Measurements from ENCODE around the gene FGF22.

The FGF22 gene

DNA sequence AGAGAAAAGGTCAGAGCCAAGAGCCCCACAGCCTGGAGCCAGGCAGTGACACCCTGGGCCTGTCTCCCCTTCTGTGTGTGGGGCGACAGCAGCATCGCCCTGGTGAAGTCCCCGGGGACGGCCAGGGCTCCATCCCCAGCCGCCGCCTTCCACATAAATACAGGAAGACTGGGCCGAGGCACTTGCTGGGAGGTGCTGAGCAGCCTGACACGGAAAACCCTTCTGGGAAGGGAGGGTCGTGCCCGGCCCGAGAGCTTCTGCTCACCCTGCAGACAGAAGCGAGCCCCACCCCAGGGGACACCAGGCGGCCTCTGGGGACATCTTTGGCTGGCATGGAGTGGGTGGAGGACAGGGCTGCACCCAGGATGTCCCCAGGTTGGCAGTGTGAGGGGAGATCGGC, 5.1 kb downstream of the FGF22 start:
- no peak for DNase-seq

DNA sequence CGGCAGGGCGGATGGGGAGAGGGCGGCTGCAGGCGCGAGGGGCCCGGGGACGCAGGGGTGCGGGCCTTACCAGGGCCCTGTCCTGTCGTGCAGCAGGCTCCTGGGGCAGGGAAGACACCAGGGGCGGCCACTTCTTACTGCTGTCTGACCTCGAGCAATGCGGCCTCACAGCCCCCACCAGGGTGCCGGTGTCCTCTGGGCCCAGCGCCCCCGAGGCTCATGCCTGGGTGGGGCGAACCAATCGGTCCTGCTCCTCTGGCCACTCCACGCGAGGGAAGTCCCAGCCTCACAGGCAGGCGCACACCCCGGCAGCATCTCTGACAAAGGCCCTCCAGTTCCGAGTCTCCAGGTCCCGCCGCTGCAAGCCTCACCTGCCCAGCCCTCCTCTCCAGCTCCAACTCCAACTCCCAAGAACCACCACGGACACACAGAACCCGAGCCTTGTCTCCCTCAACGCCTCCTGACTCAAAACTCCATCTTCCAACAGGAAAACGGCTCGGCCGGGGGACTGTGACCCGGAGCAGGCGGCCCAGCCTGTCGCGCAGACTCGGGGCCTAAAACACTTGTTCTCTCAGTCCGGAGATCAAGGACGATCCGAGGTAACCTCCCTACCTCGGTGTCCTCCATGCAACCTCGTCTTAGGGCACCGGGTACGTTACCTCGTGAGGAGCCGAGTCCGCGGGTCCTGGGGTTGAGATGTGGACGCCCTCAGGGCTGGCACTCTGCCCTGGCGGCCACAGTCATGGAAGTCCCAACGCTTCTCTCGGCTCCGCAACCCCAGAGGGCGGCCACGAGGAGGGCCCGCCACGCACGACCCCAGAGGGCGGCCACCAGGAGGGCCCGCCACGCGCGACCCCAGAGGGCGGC, 6.5 kb downstream of the FGF22 start:
- no peak for DNase-seq

DNA sequence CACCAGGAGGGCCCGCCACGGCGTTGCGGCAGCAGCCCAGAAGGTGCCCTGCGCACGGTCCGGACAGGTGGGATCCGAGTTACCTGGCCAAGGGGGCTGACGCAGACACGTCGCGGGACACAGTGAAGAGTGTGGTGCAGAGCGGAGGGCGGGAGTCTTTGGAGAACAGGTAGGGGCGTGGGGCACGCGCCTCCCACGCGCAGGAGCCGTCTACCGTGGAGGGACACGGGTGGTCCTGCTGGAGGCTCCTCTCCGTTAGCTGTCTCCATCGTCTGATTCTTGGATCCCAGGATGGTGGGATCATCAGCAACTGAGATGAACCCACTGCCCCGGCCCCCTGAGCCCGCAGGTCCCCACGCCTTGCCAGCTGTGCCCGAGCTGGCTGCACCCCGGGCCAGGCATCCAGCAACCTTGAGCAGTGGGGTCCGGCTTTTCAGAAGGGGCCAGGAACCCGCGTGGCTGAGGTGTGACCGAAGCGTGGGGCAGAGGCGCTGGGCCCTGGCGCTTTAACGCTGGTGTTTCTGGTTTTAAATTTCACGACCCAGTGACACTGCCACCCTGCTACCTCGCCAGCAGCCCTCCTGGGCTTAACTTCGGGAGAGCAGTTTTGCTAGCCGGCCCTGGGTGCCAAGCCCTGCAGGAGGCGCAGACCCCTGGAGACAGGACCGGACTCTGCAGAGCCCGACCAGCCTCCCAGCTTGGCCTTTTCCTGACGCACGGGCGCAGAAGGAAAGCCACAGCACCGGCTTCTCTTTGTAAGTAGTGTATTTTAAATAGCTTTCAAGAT, 7.3 kb downstream of the FGF22 start:
- no peak for DNase-seq

DNA sequence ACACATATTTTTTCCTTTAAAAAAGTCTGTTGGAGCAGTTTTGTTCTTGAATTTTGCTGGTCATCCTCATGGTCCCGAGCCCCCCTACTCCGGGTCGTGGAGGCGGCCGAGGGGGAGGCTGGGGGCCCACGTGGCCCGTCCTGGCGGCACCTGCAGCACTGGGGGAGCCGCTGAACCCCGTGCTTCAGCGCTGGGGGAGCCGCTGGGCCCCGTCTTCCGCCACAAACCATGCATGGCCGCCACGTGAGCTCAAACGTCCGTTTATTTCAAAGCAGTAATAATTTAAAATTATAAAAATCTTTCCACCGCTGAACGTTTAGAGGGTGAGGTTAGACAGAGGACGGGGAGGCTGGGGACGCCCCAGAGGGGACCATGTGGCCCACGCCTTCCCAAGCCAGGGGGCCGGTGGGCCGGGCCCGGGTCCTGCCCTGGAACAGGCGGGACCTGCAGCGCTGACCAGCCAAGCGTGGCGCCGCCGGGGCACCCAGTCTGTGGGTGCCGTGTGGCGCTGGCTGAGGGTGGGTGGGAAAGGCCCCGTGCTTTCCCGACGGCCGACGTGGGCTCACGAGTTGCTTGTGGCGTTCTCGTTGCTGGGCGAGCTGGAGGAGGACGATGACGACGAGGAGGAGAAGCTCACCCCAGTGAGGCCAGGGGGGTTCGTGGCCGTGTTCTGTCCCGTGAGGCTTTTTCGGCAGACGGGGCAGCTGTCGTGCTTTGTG, 8.0 kb downstream of the FGF22 start:
- no peak for DNase-seq

- no peak for DNase-seq
Measured at GRCh38 chr19:648305-648704, 8.6 kb downstream of the FGF22 start.

GRCh38 chr19:648904-649801, 9.5 kb downstream of the FGF22 start:
- DNase-seq: no peak

DNA sequence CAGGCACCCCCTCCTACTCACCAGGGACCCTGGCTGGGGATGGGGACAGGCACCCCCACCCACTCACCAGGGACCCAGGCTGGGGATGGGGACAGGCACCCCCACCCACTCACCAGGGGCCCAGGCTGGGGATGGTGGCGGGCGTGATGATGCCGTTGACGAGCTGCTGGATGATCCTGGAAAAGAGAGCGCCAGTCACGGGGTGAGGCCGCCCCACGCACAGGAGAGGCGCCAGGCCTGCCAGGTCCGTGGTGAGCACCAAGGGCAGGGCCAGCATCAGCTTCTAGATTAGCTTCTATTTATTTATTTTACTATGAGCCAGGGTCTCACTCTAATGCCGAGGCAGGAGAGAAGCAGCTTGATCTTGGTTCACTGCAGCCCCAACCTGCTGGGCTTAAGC, 10.4 kb downstream of the FGF22 start:
- no peak for DNase-seq

- DNase-seq: no peak
Measured at GRCh38 chr19:651114-651818, 11.6 kb downstream of the FGF22 start.

DNA sequence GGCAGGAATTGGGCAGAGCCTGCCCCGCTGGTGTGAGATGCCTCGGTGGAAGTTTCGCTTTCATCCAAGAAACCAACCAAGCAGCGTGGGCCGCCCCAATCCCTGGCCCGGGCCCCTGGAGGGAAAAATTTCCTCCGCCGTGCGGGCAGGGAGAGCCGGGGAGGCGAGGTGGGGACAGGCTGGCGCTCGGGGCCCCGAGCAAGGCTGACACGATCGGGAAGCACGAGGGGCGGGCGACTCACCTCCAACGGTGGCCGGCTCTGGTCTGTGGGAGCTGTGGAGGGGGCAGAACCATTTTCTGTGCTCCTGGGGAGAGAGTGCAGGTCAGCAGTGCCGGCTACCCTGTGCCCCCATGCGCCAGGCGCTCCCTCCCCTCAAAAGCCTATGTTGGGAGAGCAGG, 12.3 kb downstream of the FGF22 start:
- no peak for DNase-seq

GRCh38 chr19:652467-653389, 13.0 kb downstream of the FGF22 start:
- DNase-seq: no peak

DNA sequence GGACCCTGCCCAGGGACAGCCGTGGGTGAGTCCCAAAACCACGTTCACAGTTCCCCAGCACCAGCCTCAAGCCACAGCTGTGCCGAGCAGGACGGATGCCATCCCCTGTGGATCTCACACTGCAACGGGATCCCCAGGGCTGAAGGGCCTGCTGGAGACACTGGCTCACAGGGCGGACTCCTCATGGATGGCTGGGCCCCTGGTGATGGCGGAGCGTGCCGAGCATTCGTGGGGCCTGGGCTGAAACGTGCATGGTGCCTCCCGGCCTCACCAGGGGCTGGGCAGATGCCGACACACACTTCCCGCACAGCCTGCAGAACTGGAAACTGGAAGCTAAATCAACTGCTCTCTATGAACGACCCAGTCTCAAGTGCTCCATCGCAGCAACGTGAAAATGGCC, 13.7 kb downstream of the FGF22 start:
- no peak for DNase-seq

DNA sequence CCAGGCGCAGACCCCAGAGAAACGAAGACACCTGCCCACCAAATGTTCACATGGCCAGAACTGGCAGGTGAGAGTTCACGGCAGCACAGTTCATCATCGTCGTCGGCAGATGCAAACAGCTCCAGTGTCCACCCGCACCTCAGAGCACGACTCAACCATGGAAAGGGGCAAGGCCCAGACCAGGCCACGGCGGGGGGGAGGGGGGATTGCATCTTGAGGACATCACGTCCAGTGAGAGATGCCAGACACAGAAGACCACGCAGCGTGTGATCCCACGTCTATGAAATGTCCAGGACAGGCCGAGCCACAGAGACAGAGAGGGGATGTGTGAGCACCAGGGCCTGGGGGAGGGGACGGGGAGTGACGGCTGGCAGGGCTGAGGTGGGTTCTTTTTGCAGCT, 16.0 kb downstream of the FGF22 start:
- DNase-seq: no peak

DNA sequence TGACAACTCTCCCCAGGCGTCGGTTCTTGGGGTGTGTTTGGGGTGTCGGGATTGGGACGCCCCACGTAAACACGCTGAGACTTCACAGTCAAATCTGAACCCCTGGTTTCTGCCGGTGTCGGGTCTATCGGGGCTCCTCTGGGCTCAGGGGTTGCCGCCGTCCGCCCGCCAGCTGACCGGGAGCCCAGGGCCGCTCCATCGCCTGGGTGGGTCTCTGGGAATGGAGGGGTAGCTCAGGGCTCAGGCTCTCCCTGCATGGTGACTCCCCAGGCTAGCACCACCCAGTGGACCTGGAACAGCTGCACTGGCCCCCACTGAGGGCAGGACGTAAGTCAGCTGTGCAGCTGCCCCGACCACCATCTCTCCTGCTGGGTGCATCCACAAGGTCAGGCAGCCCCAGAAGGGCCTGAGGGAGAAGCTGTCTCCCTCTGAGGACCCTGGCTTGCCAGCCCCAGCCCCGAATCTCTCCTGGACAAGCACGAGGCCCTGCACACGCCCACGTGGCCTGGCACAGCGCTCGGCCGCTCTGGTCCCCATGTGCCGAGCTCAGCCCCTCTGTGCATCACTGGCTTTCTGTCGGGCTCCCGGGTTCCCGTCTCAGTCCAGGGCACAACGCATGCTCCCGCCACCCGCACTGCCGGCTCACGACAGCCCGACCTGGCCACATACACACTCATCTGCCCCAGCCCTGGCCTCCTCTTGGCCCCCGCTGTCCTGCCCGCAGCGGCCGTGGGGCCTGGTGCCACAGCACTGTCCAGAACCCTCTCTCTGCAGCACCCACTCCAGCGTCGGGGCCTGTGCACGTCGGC, 17.3 kb downstream of the FGF22 start:
- no peak for DNase-seq

DNA sequence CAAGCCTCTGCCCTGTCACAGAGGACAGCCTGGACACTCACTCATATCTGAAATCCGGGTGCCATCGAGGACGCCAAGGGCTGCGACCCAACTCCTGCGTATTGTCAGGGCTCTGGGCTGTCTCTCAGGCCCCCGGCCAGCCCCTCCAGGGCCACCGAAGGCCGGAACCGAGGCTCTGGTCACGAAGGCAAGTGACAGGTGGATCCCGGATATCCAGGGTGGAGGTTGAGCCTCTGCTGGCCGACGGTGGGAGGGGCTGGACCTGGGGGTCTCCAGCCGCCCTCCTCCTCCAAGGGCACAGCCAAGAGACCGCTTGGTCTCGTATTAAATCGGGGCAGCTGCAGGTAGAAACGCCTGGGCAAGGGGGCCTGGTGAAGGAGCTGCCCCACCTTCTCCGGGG, 17.9 kb downstream of the FGF22 start:
- DNase-seq: no peak

DNA sequence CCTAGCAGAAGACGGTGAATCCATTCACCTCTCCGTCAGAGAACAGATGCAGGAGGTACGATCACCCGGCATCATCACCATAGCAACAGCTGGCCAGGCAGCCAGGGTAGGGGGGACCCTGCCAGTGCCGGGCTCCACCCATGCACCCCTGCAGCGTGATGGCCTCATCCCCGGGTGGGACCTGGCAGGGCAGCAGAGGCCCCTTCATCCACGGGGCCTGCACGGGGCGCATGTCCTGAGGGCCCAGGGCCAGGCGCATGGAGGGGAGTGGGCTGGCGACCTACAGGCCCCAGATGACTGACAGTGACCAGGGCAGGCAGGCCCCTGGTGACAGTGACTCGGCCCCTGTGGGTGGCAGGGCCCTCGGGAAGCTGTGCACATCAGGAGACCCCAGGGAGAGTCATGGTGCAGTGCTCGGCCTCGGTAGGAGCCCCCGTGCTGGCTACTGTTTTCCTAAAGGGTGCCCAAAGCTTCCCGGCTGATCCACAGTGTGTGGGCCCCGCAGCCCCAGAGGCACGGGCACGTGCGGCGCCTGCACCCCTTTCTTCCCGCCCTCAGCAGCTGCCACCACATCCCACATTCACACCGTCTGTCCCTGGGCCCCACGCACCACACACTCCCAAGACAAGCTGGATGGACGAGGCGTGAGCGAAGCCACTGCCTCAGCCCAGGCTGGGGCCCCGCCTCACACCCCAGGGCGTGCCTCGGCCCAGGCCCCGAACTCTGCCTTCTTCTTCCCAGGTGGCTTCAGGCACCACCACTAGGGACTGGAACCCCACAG, 18.6 kb downstream of the FGF22 start:
- DNase-seq: no peak

DNA sequence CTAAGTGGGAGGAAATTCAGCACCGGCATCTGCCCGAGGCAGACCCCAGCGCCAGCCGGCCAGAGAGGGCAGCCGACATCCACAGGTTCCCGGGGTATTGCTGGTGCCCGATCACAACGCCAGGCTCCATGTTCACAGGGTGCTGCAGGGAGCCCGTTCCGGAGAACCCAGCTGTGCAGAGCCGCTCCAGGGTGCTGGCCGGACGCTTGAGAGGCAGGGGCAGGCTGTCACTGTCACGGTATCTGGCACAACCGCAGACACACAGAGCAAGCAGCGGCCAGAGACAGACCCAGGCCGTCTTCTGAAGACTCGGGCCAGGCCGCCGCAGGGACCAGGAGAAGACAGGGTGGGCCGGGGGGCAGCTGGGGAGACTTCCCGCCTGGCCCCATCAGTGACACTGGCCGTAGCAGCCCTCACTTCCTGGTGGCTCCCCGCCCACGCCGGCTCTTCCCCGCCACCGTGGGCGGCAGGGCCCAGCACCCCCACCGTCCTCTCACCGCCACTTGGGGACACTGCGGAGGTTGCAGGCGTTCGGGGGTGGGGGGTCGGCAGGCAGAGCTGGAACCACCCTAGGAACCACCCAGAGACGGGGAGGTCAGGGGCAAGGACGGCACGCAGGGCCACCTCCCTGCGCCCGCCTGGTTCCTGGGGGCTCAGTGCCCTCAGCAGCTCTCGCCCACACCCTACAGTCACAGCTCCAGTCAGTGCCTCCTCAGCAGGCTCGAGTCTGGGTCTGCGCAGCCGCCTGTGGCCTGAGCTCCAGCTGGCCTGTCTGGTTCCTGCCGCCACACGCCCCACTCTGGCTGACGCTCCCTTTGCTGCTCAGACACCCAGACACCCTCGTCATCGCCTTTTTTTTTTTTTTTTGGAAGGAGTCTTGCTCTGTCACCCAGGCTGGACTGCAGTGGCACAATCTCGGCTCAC, 19.5 kb downstream of the FGF22 start:
- DNase-seq: no peak

DNA sequence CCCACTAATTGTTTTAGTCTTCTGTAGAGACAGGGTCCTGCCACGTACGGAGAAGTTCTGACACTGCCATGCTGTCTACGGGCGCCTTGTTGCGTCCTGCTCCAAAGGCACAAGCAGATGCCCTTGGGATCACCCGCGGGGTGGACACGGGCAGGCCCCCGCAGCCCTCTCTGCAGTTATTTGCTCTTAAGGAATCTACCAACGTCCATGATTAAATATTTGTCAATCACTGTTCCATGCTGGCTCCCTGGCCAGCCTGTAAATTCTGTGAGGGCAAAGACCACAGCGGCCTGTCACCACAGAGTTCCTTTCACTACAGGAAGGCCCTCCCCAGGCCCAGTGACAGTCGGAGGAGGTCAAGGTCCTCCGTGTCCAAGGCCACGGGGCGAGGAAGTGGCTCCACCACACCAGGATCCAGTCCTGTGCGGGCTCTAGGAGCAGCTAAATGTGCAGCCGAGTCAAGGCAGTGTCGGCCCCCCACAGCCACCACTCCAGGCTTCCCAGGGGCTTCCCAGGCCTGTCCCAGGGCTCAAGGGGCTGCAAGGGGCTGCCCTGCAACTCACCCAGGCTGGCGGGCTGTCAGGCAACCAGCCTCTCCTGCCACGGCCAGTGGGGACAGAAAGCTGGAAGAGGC, 21.2 kb downstream of the FGF22 start:
- DNase-seq: no peak

All from activated T-cell treated with anti-CD3 and anti-CD28 coated beads for 4 hours (primary cell).